ENCODE data around the gene SRR. TPM values are rescaled to one million over a fixed set of nuclear protein-coding genes. Genes with fewer than 3 reads are reported as not detected.

The SRR gene
- total and polyA plus RNA-seq, 2 donors (not counting 3 experiments of a cell fraction or from before 2014, with no cell fraction given): 13.7 to 20.1 TPM

DNA sequence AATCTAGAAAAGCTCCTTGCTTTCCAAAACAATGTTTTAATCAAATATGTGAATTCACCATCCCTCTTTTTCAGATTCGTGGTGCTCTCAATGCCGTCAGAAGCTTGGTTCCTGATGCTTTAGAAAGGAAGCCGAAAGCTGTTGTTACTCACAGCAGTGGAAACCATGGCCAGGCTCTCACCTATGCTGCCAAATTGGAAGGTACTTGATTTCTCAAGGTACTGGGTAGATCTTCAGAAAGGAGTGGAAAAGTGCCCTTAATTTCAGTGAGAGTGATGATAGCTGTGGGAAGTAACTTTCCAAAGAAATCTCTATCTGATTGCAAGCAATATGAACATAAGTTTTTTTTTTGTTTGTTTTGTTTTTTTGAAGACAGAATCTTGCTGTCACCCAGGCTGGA lies 14.0 kb downstream of the SRR start:
- Histone ChIP-seq H3K4me1 (ENCODE audit: control insufficient read depth, extremely low read depth, insufficient read depth, low read length) (no peaks in the 10 kb centered on the region), H3K27ac (ENCODE audit: insufficient read depth, low read depth, low read length) (no peak overlapping the region), H3K4me2 (ENCODE audit: insufficient read depth, low read length) (no peak overlapping the region), H3K9ac (replicated peaks; ENCODE audit: extremely low read depth, insufficient read depth, low read length) (no peak overlapping the region), H4K20me1 (replicated peaks; ENCODE audit: control insufficient read depth, extremely low read depth, insufficient read depth, low read length) (no peaks in the 10 kb centered on the region), H3K79me2 (ENCODE audit: control insufficient read depth, insufficient read depth, low read length) (no peaks in the 10 kb centered on the region), H3K27me3 (ENCODE audit: control insufficient read depth in 2 of 2, insufficient read depth in 2 of 2, low read length in 2 of 2) (no peaks in the 10 kb centered on the region), H3K9me3 (replicated peaks; ENCODE audit: control insufficient read depth, insufficient read depth, low read length) (no peaks in the 10 kb centered on the region), H2AFZ (ENCODE audit: low read depth, low read length) (no peak overlapping the region), H3K36me3 (ENCODE audit: control insufficient read depth in 2 of 2, extremely low read depth in 1 of 2, insufficient read depth in 2 of 2, low read length in 2 of 2) (no peaks in the 10 kb centered on the region), H3K4me3 (replicated peaks in 1 of 3; ENCODE audit: insufficient read depth in 1 of 3, low read depth in 1 of 3, low read length in 3 of 3) (no peak overlapping the region), H3K9me1 (replicated peaks; ENCODE audit: control insufficient read depth, extremely low read depth, insufficient read depth, low read length) (no peaks in the 10 kb centered on the region)
- intact Hi-C loops (cut with micrococcal nuclease): no loop called here
- DNase-seq (ENCODE audit: low read depth, low spot score): no peak
- POLR2A ChIA-PET: no interaction called here
- no peak for TF ChIP-seq POLR2A (IDR thresholded peaks at IDR 0.05; ENCODE audit: low read depth, low read length)
- TF ChIP-seq EZH2 (IDR thresholded peaks at IDR 0.05; ENCODE audit: borderline replicate concordance, low read depth, low read length, severe bottlenecking): no peak
- no peak for FAIRE-seq
- no TSS peak for BruUV-seq (replicated peaks)
- CTCF ChIA-PET: interaction anchor here (0.8 kb wide), 1 partner anchor 18 kb away, joined by 3 read pairs; the partner anchor contains the start of gene TSR1
- dilution Hi-C loops (cut with MboI; ENCODE audit: extremely low pct_ligation_motif_present, low sequenced_read_pairs): no loop called here

DNA sequence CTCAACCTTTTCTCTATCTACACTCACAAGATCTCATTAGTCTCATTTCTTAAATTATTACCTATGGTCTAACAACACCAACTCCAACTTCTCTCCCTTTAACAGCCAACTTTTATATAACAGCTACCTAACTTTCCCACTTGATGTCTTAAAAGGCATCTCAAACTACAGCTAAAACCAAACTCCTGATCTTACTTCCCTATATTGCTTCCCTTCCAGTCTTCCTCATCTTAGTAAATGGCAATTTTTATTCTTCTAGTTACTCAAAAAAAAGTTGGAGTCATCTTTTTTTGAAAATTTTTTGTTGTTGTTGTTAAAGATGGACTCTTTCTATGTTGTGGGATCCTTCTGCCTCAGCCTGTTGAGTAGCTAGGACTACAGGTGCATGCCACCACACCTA lies 15.3 kb downstream of the SRR start:
- ChIA-PET CTCF (no interaction called here), POLR2A (no interaction called here)
- no peaks in the 10 kb centered on the region for H4K20me1 ChIP-seq (replicated peaks; ENCODE audit: control insufficient read depth, extremely low read depth, insufficient read depth, low read length)
- no TSS peak for BruUV-seq (replicated peaks)
- no peak overlapping the region for H3K27ac ChIP-seq (ENCODE audit: insufficient read depth, low read depth, low read length)
- DNase-seq (ENCODE audit: low read depth, low spot score) (no peak), FAIRE-seq (no peak)
- no peak overlapping the region for H2AFZ ChIP-seq (ENCODE audit: low read depth, low read length)
- no peak for TF ChIP-seq EZH2 (IDR thresholded peaks at IDR 0.05; ENCODE audit: borderline replicate concordance, low read depth, low read length, severe bottlenecking)
- no peak for TF ChIP-seq JUN (IDR thresholded peaks at IDR 0.05; ENCODE audit: borderline replicate concordance, insufficient read depth, insufficient read length, low read depth)
- TF ChIP-seq, protein P1, sequence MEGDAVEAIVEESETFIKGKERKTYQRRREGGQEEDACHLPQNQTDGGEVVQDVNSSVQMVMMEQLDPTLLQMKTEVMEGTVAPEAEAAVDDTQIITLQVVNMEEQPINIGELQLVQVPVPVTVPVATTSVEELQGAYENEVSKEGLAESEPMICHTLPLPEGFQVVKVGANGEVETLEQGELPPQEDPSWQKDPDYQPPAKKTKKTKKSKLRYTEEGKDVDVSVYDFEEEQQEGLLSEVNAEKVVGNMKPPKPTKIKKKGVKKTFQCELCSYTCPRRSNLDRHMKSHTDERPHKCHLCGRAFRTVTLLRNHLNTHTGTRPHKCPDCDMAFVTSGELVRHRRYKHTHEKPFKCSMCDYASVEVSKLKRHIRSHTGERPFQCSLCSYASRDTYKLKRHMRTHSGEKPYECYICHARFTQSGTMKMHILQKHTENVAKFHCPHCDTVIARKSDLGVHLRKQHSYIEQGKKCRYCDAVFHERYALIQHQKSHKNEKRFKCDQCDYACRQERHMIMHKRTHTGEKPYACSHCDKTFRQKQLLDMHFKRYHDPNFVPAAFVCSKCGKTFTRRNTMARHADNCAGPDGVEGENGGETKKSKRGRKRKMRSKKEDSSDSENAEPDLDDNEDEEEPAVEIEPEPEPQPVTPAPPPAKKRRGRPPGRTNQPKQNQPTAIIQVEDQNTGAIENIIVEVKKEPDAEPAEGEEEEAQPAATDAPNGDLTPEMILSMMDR (IDR thresholded peaks at IDR 0.05; ENCODE audit: extremely low read depth in 1 of 2, insufficient read depth in 1 of 2, low read depth in 1 of 2, low read length in 2 of 2): no peak
- TF ChIP-seq, protein P2, sequence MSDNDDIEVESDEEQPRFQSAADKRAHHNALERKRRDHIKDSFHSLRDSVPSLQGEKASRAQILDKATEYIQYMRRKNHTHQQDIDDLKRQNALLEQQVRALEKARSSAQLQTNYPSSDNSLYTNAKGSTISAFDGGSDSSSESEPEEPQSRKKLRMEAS (IDR thresholded peaks at IDR 0.05; ENCODE audit: insufficient read depth, insufficient read length): no peak
- TF ChIP-seq POLR2A (IDR thresholded peaks at IDR 0.05; ENCODE audit: low read depth, low read length): no peak
- TF ChIP-seq GATA2 (IDR thresholded peaks at IDR 0.05; ENCODE audit: insufficient read depth, insufficient read length, low read depth, low read length): no peak
- no peak for TF ChIP-seq FOS (IDR thresholded peaks at IDR 0.05; ENCODE audit: borderline replicate concordance, insufficient read depth, low read length)
- no peak for TF ChIP-seq POLR2AphosphoS5 (IDR thresholded peaks at IDR 0.05; ENCODE audit: insufficient read depth, low read depth, low read length)
- no peaks in the 10 kb centered on the region for H3K9me1 ChIP-seq (replicated peaks; ENCODE audit: control insufficient read depth, extremely low read depth, insufficient read depth, low read length)
- H3K27me3 ChIP-seq (ENCODE audit: control insufficient read depth in 2 of 2, insufficient read depth in 2 of 2, low read length in 2 of 2): no peaks in the 10 kb centered on the region
- H3K4me2 ChIP-seq (ENCODE audit: insufficient read depth, low read length): no peak overlapping the region
- no peaks in the 10 kb centered on the region for H3K79me2 ChIP-seq (ENCODE audit: control insufficient read depth, insufficient read depth, low read length)
- peaks cover 3 to 7% of the 10 kb centered on the region in 2 experiments for H3K36me3 ChIP-seq (ENCODE audit: control insufficient read depth in 2 of 2, extremely low read depth in 1 of 2, insufficient read depth in 2 of 2, low read length in 2 of 2)
- no peak overlapping the region for H3K9ac ChIP-seq (replicated peaks; ENCODE audit: extremely low read depth, insufficient read depth, low read length)
- dilution Hi-C loops (cut with MboI; ENCODE audit: extremely low pct_ligation_motif_present, low sequenced_read_pairs): no loop called here
- no peaks in the 10 kb centered on the region for H3K9me3 ChIP-seq (replicated peaks; ENCODE audit: control insufficient read depth, insufficient read depth, low read length)
- H3K4me3 ChIP-seq (replicated peaks in 1 of 3; ENCODE audit: insufficient read depth in 1 of 3, low read depth in 1 of 3, low read length in 3 of 3): no peak overlapping the region
- intact Hi-C loops (cut with micrococcal nuclease): no loop called here
- H3K4me1 ChIP-seq (ENCODE audit: control insufficient read depth, extremely low read depth, insufficient read depth, low read length): no peaks in the 10 kb centered on the region

All from endothelial cell of umbilical vein (primary cell).